Left renal pelvis (tissue), 4 donors: ENCODE results near the gene PKP1. TPM values are rescaled to one million over a fixed set of nuclear protein-coding genes. Genes with fewer than 3 reads are reported as not detected.

Source experiments
- DNase-seq, 4 donors: peaks; one replicate each; pipeline ENCODE4 v3.0.0-alpha.2; 2013; ENCODE audit warnings: low read depth in 4 of 4, low spot score in 3 of 4
- polyA plus RNA-seq, 4 donors: library from polyadenylated mRNA; unstranded; fragments of 120-200 nt; gene quantifications; one replicate each; pipeline ENCODE4 v1.2.1, GENCODE V29; 2013; ENCODE audit not compliant: insufficient read length in 4 of 4

The PKP1 gene
- polyA plus RNA-seq, 4 donors, result 0.09 to 0.40 (median 0.13) TPM

DNA sequence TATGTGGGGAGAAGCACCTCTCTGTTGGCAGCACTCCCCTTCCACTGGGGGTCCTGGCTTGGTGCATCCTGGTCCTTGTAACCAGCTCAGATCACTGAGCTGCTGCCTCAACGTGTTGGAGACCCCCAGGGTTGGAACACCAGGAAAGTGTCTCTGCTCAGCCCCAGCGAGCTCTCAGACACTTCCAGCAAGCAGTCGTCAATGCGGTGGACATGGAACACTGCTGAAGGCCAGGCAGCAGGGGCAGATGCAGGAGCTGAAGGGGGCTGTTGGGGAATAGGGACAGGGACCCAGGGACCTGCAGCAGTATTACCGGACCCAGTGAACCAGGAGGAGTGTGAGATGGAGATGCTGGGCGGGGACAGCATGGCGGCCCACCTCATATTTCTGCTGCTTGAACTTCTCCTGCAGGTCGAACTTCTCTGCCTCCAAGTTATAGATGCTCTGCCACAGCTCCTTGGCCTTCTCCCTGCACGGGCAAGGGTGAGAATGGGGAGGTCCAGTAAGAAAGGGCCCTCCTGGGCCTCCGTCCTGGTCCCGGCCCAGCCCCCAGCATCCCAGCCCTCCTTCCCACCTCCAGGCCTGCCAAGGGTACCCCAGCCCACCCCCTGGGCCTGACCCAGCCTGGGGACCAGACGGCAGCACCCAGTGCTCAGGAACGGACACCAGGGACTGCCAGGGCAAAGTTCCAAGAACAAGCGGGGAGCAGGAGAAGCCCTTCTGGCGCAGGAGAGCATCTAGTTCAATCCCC, 77.8 kb downstream of the PKP1 start:
- DNase-seq, result no peak

DNA sequence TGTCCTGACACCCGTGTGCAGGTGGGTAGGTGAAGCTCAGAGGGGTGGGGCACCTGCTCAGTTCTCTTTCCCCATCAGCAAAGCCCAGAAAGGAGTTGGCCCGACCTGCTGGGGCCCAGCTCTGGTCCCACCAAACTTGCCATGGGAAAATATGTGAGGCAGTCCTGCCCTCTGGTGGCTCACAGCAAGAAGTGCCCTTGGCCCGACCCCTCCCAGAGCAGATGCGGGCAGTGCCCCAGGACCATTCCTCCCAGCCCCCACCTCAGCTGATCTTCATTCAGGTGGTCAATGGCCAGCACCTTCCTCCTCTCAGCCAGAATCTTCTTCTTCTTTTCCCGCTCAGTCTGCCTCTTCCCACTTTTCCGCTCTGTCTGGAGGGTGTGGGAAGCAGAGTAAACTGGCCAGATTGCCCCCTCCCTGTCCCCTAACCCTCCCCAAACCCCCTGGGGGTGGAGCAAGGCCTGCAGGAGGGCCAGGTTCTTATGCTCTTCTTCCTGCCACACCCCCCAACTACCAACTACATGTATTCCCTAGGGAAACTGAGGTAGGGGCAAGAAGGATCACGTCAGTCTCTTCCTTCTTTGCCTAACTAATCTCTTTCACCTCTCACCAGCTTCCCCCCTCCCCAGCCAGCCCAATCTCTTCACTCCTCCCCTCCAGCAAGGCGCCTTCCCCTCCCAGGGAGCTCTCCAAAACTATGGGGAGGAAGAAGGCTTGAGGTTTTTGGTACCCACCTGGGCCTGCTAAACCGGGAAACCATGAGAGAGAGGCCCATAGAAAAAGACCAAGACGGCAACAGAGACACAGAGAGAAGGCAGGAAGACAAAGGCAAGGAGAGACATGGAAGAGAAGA, 78.6 kb downstream of the PKP1 start:
- no peak for DNase-seq

DNA sequence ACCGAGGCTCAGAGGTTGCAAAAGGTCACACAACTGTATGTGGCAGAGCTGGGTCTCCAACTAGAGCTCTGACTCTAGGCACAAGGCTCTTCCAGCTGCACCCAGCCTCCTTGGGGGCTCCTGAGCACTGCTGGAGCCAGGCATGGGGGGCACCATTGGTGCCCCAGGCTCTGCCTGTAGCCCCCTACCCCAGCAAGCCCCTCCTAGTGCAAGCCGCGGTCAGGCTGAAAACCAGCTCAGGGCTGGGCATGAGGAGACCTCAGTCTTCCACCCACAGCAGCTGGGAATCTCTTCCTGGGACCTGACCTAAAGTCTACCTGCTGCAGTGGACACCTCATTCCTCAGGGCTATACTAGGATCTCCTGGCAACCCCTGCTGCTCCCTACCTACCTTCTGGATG, 79.6 kb downstream of the PKP1 start:
- DNase-seq, result no peak

DNA sequence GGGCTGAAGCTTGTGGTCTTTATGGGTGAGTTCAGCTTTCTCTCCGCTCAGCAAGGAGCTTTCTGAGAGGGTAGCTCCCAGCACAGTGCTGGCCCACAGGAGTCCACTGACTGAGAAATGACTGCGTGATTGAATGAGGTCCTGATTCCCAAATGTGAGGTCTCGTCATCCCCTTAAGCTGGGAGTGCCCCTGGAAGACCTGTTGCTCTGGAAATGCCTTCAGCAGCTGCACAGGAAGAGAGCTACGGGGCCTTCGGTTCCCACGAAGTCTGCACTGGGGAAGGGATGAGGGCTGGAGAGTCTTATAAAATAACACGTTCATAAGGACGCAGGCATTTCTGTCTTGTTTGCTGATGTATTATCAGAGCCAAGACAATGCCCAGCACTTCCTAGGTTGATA, 80.2 kb downstream of the PKP1 start:
- DNase-seq, result no peak

DNA sequence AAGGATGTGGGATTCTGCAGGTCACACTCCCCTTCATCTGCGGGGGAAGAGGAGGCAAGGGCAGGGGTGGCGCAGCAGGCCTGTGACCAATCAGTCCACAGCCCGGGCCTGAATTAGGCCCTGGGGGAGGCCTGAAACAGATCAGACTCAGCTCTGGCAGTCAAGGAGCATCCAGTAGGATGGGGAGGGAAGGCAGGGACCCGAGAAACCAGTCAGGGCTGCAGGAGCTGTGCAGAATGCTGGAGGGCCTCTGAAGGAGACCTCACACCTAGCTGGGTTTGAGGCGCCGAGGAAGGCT, 81.5 kb downstream of the PKP1 start:
- DNase-seq, result peak in 1 of 4 donors; percentile 58

DNA sequence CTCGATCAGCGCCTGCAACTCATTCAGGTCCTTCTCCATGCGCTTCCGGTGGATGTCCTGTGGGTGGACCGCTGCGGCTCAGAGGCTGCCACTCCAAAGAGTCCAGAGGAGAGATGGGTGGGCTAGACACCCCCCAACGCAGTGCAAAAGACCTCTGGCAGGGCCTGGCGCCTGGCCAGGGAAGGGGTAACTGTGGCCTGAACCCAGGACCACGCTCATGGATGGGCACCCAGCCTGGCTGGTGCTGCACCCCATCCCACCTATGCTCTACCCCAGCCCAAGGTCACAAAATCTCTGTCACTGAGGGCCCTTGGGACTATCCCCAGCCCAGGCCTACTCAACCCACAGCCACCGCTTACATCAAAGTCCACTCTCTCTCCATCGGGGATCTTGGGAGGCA, 81.9 kb downstream of the PKP1 start:
- DNase-seq, result no peak

DNA sequence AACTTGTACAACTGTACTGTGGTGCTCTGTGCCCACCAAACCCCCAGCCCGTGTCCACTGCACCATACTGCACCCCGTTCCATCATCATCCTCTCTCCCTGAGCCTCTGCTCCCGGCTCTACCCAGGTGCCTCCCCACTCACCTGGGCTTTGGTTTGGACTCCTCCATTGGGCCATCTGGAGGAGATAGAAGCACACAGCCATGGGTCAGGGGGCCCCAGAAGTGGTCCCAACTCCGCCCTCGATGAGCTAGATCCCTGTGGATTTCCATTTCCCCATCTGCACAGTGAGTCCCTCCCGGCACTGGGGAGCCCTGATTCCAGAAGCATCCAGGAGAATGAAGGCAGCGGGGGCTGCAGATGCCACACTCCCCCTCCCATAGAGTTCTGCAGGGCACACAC, 83.4 kb downstream of the PKP1 start:
- no peak for DNase-seq

DNA sequence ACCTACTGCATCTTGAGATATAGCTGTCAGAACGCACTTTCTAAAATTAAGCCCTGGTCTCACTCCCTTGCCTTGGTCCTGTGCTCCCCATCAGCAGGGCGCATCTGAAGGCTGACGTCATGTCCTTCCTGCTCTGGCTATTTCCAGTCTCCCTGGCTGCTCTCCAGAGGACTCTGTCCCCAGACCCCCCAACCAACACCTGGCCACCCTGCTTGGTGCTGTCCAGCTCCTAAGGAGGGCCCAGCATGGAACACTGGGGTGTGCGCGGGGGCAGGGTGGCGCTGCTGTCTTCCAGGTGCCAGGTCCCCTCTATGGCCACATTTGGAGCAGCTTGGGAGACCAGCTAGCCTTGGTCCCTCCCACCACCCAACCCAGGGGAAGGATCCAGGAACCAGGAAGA, 85.9 kb downstream of the PKP1 start:
- no peak for DNase-seq

DNA sequence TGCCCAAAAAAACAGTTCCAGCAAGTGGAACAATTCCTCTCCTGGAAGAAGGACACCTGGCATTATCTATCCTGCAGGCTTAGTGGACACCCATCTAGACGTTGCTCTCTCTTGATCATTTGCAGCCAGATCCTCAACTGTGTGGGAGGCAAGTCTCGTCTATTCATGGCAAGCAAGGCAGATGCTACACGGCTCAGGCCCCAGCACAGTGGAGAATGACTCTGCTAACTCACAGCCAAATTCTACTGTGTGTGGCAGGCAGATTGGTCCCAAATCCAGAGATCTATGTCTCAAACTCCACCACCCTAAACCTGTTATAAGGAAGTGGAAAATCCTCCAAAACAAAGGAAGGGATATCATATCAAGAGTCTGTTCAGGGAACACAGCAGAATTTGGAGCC, 87.2 kb downstream of the PKP1 start:
- no peak for DNase-seq

DNA sequence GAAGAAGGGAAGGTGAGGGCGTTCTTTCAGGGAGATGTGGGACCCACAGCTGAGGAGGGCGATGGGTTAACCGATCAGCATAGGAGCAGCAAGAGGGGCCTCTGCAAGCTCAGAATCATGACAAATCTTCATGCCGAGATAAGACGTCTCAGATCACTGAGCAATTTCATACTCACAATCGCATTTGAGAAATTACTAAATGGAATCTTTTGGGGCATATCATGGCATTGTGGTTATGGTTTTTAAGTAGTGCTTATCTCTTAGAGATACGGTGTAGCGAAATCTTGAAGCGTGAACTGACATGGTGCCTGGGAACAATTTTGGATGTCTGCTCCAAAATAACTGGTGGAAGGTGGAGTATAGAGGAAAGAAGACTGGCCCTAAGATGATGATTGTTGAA, 88.0 kb downstream of the PKP1 start:
- DNase-seq, result no peak

DNA sequence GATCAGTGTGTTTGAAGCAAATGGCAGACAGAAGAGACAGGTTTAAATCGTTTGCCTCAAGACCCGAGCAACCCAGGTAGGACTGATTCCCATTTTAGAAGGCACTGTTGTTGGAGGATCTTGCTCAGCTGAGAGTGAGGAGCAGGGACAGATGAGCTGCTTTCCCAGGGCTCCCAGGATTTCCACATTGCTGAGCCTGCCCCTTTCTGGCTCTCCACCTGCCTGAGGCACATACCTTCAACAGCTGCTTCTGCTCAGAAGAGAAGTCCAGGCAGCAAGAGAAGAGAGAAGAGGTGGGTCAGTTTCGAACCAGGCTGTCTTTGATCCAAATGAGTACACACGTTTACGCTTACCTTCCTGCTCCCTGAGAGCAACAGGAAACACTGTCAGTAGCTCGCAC, 88.5 kb downstream of the PKP1 start:
- DNase-seq, result no peak

DNA sequence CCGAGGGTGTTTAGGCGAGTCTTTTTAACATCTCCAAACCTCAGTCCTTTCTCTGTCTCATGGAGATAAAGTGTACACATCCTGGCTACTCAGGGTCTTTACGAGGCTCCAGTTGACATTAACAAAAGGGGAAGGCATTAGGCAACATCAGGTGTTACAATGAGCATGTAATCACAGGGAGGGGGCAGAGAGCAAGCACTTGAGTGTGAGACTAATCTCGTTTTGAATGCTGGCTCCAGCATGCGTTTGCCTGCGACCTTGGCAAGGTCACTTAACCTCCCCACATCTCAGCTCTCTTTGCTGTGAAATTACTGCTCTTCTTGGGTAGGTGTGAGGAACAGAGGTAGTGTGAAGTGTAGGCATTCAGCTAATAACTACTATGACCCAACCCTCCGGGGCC, 91.1 kb downstream of the PKP1 start:
- DNase-seq, result no peak

DNA sequence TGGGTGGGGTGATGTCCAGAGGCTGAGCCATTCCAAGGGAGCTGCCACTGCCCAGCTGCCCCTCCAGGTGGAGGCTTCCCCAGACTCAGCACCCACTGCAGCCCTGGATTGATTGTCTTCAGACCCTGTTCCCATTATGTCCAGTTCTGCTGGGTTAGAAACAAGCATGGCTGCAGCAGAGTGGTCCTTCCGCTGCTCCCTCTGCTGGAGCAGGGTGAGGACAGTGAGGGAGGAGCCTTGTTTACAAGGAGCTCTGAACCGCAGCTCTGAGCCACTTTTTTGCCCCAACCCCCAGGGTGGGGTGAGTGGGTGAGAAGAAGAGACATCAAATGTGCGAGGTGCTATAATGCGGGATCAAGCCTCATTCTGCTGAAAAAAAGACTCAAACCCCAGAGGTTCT, 91.9 kb downstream of the PKP1 start:
- DNase-seq, result no peak

DNA sequence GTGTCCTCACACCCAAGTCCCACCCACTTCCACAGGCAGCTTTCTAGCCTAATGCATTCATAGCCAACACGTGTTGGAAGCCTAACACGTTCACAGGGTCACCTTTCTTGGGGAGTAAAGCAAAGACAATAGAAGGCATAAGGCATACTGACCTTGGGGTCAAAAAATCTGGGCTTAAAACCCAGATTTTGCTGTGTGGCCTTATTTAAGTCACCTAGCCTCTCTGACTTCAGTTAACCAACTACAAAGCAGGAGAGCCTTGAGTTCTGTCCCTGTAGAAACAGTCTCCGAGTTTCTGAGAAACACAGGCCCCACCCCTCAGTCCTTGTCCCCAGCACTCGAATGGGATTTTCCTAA, 92.8 kb downstream of the PKP1 start:
- DNase-seq, result no peak

DNA sequence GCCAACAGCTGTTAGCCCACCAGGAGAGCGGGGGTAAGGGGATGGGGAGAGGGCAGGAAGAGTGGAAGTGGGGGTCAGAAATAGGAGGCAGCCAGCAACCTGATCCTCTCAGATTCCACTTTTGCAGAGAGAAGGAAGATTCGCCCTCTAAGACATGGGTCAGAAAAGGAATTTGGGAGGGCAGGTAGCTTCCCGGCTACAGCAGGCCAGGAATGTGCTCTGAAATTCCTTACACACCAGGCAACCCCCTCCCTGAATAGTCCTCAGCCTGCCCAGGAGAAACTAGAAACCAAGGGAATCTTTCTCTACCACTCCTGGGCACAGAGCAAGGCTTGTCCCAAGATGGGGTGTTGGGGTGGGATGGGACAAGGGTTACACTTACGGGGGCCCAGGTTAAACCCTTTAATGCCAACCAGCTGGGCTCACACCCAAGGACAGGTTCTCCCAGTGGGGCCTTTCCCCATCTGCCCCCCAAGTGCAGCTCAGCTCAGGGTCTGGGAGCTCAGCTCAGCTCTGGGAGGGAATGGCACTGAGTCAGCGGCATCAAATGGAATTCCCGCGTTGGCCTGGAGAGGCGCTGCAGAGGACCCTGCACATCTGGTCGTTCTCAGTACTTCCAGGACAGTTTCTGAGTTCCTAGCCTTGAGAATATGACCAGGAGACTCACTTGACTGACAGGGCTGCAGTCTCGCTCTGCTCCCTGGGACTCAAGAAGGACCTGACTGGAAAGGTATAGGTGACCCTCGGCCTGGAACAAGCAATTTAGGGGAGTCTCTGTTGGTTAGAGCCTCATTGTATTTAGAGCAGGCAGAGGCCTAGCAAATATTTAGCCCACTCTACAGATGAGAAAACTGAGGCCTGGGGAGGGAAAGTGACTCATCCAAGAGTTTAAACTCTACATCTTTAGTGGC, 93.4 kb downstream of the PKP1 start:
- DNase-seq, result peak in 1 of 4 donors; percentile 70

DNA sequence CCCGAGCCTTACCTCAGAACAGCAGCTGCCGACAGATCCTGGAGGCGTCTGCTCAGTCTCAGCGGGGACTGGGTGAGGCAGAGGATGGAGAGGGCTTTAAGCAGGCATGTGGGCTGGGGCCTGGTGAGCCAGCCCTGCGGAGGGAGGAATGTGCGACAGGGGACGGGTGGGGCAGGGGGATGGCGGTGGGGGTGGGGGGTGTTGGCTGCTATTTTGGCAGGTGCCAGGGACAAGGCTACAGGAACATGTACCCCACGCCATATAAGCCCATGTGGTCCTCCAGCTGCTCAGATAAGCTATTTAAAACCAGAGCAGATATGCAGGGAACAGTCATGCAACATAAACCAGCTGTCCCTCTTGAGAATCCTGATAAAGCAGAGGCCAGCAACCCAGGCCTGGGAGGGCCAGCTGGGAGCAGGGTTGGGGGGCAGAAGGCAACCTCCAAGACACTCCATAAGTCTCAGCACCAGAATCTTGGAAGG, 94.3 kb downstream of the PKP1 start, which contains the start of gene TNNT2:
TNNT2 (minus strand) TSS at position 70 of the 482 bp plus-strand sequence. CDS start 4,426 bp downstream, outside the sequence.
- no peak for DNase-seq

DNA sequence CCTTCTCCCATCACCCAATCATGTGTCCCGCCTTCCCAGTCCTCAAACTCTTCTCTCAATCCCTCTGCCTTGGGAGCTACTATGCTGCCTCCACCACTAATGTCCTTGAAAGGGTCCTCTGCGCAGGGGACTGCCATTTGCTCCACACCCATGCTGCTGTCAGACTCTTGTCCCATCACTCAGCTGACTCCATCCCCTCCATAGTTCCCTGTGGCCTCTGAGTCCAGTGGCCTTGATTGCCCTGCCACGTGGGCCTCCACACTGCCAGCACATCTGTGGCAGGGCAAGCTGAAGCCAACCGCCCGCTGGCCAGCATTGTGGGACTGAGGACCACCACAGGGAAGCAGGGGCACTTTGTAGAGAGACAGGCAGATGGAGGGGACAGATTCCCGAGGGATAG, 95.5 kb downstream of the PKP1 start:
- DNase-seq, result no peak

DNA sequence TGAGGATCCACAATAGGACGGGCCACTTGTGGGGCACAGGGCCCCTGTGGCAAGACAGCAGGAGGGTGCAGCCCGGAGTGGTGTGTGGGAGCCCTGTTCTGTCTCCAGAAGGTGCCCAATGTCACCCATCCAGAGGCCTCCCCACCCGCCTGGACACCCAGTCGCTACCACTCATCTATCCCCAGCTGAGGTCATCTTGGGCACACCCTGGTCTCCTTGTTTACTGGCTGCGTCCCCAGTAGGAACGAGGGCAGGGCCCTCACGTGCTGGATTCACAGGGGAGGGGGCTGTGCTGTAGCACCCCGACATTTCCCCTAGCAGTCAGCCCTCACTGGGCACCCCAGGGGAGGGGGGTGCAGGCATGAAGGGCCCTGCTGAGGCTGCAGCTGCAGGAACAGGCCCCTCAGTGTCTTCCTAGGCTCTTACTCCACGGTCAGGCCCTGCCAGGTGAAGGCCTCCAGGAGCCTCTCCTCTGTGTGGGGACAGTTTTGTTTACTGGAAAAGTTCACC, 96.5 kb downstream of the PKP1 start:
- no peak for DNase-seq

DNA sequence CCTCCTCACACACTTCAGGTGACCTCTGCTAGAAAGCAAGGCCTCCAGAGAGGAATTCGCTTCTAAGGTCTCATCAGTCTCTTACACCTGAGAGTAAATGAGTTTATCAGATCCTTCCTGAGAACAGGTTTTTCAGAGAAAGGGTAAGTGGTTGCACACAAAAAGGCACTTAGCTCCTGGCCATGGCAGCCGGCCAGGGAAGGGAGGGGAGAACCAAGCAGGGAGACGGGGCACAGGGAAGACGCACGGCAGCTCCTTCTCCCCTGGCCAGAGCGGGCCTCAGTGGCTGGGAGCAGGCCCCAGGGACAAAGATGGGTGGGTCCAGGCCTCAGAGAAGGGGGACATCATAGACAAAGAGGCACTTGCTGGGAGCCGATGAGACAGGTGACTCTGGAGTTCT, 97.8 kb downstream of the PKP1 start:
- no peak for DNase-seq
